ENCODE results near the gene KRT222. TPM values are rescaled to one million over a fixed set of nuclear protein-coding genes. Genes with fewer than 3 reads are reported as not detected.
A peak's percentile ranks its signal among the peaks of the same experiment; 100 is the strongest.

KRT222 gene
- polyA plus RNA-seq, 3 donors: 0.06 to 0.21 (median 0.17) TPM

GRCh38 chr17:40671282-40671681, 6.3 kb upstream of the KRT222 start:
- no peak for DNase-seq (ENCODE audit: extremely low read depth in 1 of 11, low read depth in 9 of 11, low spot score in 4 of 11)

GRCh38 chr17:40666331-40666730, 1.4 kb upstream of the KRT222 start:
- DNase-seq (ENCODE audit: extremely low read depth in 1 of 11, low read depth in 9 of 11, low spot score in 4 of 11): no peak

- DNase-seq (ENCODE audit: extremely low read depth in 1 of 11, low read depth in 9 of 11, low spot score in 4 of 11): no peak
Observed at GRCh38 chr17:40663252-40663651, 1.7 kb downstream of the KRT222 start.

GRCh38 chr17:40659911-40660310, 5.1 kb downstream of the KRT222 start:
- no peak for DNase-seq (ENCODE audit: extremely low read depth in 1 of 11, low read depth in 9 of 11, low spot score in 4 of 11)

GRCh38 chr17:40658396-40658795, 6.6 kb downstream of the KRT222 start:
- DNase-seq (ENCODE audit: extremely low read depth in 1 of 11, low read depth in 9 of 11, low spot score in 4 of 11): no peak

- no peak for DNase-seq (ENCODE audit: extremely low read depth in 1 of 11, low read depth in 9 of 11, low spot score in 4 of 11)
Observed at GRCh38 chr17:40651939-40652338, 13.0 kb downstream of the KRT222 start.

GRCh38 chr17:40648384-40648968, 16.5 kb downstream of the KRT222 start:
- DNase-seq (ENCODE audit: extremely low read depth in 1 of 11, low read depth in 9 of 11, low spot score in 4 of 11): peak in 8 of 11 donors; percentile 8 to 79 (median 14)

- peak; percentile 46 to 83 (median 74) for DNase-seq (ENCODE audit: extremely low read depth in 1 of 11, low read depth in 9 of 11, low spot score in 4 of 11)
Observed at GRCh38 chr17:40647624-40648383, 17.2 kb downstream of the KRT222 start, which contains the start of gene SMARCE1. Gene SMARCE1, minus strand, starts transcription at chr17:40647818. Its CDS starts 2,016 bp downstream, at chr17:40645802.

- peak in 4 of 11 donors; percentile 2 to 29 (median 14) for DNase-seq (ENCODE audit: extremely low read depth in 1 of 11, low read depth in 9 of 11, low spot score in 4 of 11)
Observed at GRCh38 chr17:40646791-40647623, 18.0 kb downstream of the KRT222 start.

GRCh38 chr17:40645943-40646342, 19.0 kb downstream of the KRT222 start:
- DNase-seq (ENCODE audit: extremely low read depth in 1 of 11, low read depth in 9 of 11, low spot score in 4 of 11): no peak

- no peak for DNase-seq (ENCODE audit: extremely low read depth in 1 of 11, low read depth in 9 of 11, low spot score in 4 of 11)
Observed at GRCh38 chr17:40645291-40645690, 19.7 kb downstream of the KRT222 start.

- DNase-seq (ENCODE audit: extremely low read depth in 1 of 11, low read depth in 9 of 11, low spot score in 4 of 11): no peak
Observed at GRCh38 chr17:40637931-40638330, 27.0 kb downstream of the KRT222 start.

- no peak for DNase-seq (ENCODE audit: extremely low read depth in 1 of 11, low read depth in 9 of 11, low spot score in 4 of 11)
Observed at GRCh38 chr17:40633871-40634270, 31.1 kb downstream of the KRT222 start.

- DNase-seq (ENCODE audit: extremely low read depth in 1 of 11, low read depth in 9 of 11, low spot score in 4 of 11): no peak
Observed at GRCh38 chr17:40632216-40632615, 32.8 kb downstream of the KRT222 start.

- no peak for DNase-seq (ENCODE audit: extremely low read depth in 1 of 11, low read depth in 9 of 11, low spot score in 4 of 11)
Observed at GRCh38 chr17:40629842-40630241, 35.1 kb downstream of the KRT222 start.

- no peak for DNase-seq (ENCODE audit: extremely low read depth in 1 of 11, low read depth in 9 of 11, low spot score in 4 of 11)
Observed at GRCh38 chr17:40625311-40625710, 39.7 kb downstream of the KRT222 start.

GRCh38 chr17:40623419-40624210, 41.4 kb downstream of the KRT222 start:
- DNase-seq (ENCODE audit: extremely low read depth in 1 of 11, low read depth in 9 of 11, low spot score in 4 of 11): no peak

- DNase-seq (ENCODE audit: extremely low read depth in 1 of 11, low read depth in 9 of 11, low spot score in 4 of 11): no peak
Observed at GRCh38 chr17:40622509-40622928, 42.5 kb downstream of the KRT222 start.

- DNase-seq (ENCODE audit: extremely low read depth in 1 of 11, low read depth in 9 of 11, low spot score in 4 of 11): peak in 2 of 11 donors; percentile 30 to 46
Observed at GRCh38 chr17:40621578-40621977, 43.4 kb downstream of the KRT222 start.
